ENCODE data around the gene ANK2. TPM values are rescaled to one million over a fixed set of nuclear protein-coding genes. Genes with fewer than 3 reads are reported as not detected.
A peak's percentile ranks its signal among the peaks of the same experiment; 100 is the strongest.

The ANK2 gene
- 17.9 TPM for polyA plus RNA-seq (2013, experiment 1 of 2)
- 16.8 TPM for polyA plus RNA-seq (2013, experiment 2 of 2)

DNA sequence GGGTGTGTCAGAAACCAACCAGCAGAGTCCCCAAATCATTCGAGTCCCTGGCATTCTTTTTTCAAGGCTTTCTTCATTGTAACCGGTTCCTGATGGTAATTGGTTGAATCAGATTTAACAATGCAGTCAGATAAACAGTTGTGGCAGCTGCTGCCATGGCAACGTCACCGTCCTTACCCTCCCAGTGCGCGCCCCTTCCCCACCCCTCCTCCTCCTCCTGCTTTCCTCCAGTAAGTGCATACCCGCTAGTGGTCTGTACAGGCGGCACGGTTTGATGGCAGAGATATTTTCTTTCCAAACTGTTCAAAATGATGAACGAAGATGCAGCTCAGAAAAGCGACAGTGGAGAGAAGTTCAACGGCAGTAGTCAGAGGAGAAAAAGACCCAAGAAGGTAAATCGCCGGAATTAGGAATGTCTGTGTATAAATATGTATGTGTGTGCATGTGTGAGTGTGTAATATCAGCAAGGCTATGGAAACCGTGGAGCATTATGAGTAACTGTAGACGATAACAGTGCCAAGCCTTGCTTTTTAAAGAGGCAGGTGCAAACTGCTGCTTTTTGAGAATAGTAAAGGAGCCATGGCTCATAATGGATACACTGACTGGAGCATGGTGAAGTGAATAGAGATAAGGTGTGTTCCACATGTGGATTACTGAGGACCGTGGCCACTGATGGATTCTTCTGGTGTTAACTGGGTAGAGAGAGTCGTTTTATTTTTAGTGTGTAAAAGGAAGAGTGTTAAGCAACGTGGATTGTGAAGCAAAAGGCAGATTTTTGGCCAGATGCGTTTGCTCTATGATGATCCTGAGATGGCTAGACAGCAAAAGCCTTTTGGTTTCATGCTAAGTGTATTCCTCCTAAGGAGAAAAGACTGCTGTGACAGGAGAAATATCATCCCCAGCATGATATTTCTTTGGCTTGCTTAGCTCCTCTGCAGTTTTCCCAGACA lies at the start of gene ANK2:
Gene ANK2 (plus strand): TSS at position 233 of the 950 bp plus-strand sequence. CDS start 76 bp downstream, at position 309.
- Histone ChIP-seq H3K27ac (ENCODE audit: low read depth, low read length) (no peak within 1 kb of the TSS), H3K4ac (ENCODE audit: low read depth, low read length) (no peak within 1 kb of the TSS), H3K4me3 (ENCODE audit: low read length) (no peak within 1 kb of the TSS), H2AK5ac (ENCODE audit: low read length) (no peak within 1 kb of the TSS), H2BK15ac (replicated peaks; ENCODE audit: low read depth) (no peak within 1 kb of the TSS), H2BK5ac (ENCODE audit: low read length) (no peak within 1 kb of the TSS), H3K27me3 (ENCODE audit: insufficient read depth, low read length, poor library complexity) (no peaks in the 10 kb centered on the region), H3K9ac (ENCODE audit: low read length) (no peak within 1 kb of the TSS), H3K4me2 (ENCODE audit: low read length) (no peak within 1 kb of the TSS), H4K5ac (ENCODE audit: low read length) (no peak within 1 kb of the TSS), H2BK120ac (ENCODE audit: low read depth, low read length) (no peak within 1 kb of the TSS), H3K36me3 (ENCODE audit: control insufficient read depth, insufficient read depth, low read length) (no peaks in the 10 kb centered on the region), H3K18ac (ENCODE audit: low read length) (no peak within 1 kb of the TSS), H3K56ac (ENCODE audit: low read length) (no peak within 1 kb of the TSS), H3K23ac (ENCODE audit: low read length) (no peak within 1 kb of the TSS), H3K4me1 (ENCODE audit: control insufficient read depth, low read depth, low read length) (no peaks in the 10 kb centered on the region), H4K8ac (ENCODE audit: low read depth, low read length) (no peak within 1 kb of the TSS), H3K79me2 (ENCODE audit: control insufficient read depth, insufficient read depth, low read length) (no peaks in the 10 kb centered on the region), H3K79me1 (ENCODE audit: low read length) (no peaks in the 10 kb centered on the region)
- DNase-seq = peak; percentile 96
- WGBS (ENCODE audit: extremely low coverage, insufficient coverage, low lambda C conversion rate) = 100% methylated on average over 3 of the region's 20 CpGs

DNA sequence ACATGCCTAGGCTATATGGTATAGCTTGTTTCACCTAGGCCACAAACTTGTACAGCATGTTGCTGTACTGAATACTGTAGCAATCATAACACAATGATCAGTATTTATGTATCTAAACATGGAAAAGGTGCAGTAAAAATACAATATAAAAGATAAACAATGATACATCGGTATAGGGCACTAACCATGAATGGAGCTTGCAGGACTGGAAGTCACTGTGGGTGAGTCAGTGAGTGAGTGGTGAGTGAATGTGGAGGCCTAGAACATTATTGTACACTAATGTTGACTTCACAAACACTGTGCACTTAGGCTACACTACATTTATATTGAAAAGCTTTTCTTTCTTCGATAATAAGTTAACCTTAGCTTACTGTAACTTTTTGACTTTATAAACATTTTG lies 45.6 kb upstream of the ANK2 start:
- Histone ChIP-seq H3K4ac (ENCODE audit: low read depth, low read length) (no peak overlapping the region), H3K27me3 (ENCODE audit: insufficient read depth, low read length, poor library complexity) (no peaks in the 10 kb centered on the region), H4K5ac (ENCODE audit: low read length) (no peak overlapping the region), H2BK120ac (ENCODE audit: low read depth, low read length) (no peak overlapping the region), H3K79me2 (ENCODE audit: control insufficient read depth, insufficient read depth, low read length) (no peaks in the 10 kb centered on the region), H3K4me3 (ENCODE audit: low read length) (no peak overlapping the region), H3K4me2 (ENCODE audit: low read length) (no peak overlapping the region), H3K56ac (ENCODE audit: low read length) (no peak overlapping the region), H3K23ac (ENCODE audit: low read length) (no peak overlapping the region), H3K36me3 (ENCODE audit: control insufficient read depth, insufficient read depth, low read length) (no peaks in the 10 kb centered on the region), H3K9ac (ENCODE audit: low read length) (no peak overlapping the region), H3K18ac (ENCODE audit: low read length) (no peak overlapping the region), H2AK5ac (ENCODE audit: low read length) (no peak overlapping the region), H3K4me1 (ENCODE audit: control insufficient read depth, low read depth, low read length) (peaks cover 5% of the 10 kb centered on the region), H2BK15ac (replicated peaks; ENCODE audit: low read depth) (no peak overlapping the region), H2BK5ac (ENCODE audit: low read length) (no peak overlapping the region), H3K79me1 (ENCODE audit: low read length) (no peaks in the 10 kb centered on the region), H4K8ac (ENCODE audit: low read depth, low read length) (no peak overlapping the region), H3K27ac (ENCODE audit: low read depth, low read length) (no peak overlapping the region)
- WGBS (ENCODE audit: extremely low coverage, insufficient coverage, low lambda C conversion rate) = no CpG with 5 or more reads among the region's 2 CpGs
- no peak for DNase-seq

GRCh38 chr4:113004655-113005054 lies 44.8 kb upstream of the ANK2 start:
- Histone ChIP-seq H3K36me3 (ENCODE audit: control insufficient read depth, insufficient read depth, low read length) (no peaks in the 10 kb centered on the region), H4K5ac (ENCODE audit: low read length) (no peak overlapping the region), H3K18ac (ENCODE audit: low read length) (no peak overlapping the region), H2BK15ac (replicated peaks; ENCODE audit: low read depth) (no peak overlapping the region), H2BK120ac (ENCODE audit: low read depth, low read length) (no peak overlapping the region), H3K56ac (ENCODE audit: low read length) (no peak overlapping the region), H3K79me2 (ENCODE audit: control insufficient read depth, insufficient read depth, low read length) (no peaks in the 10 kb centered on the region), H3K4me1 (ENCODE audit: control insufficient read depth, low read depth, low read length) (peaks cover 4% of the 10 kb centered on the region), H2BK5ac (ENCODE audit: low read length) (no peak overlapping the region), H3K27ac (ENCODE audit: low read depth, low read length) (no peak overlapping the region), H3K4me2 (ENCODE audit: low read length) (no peak overlapping the region), H3K4ac (ENCODE audit: low read depth, low read length) (no peak overlapping the region), H3K9ac (ENCODE audit: low read length) (no peak overlapping the region), H4K8ac (ENCODE audit: low read depth, low read length) (no peak overlapping the region), H2AK5ac (ENCODE audit: low read length) (no peak overlapping the region), H3K4me3 (ENCODE audit: low read length) (no peak overlapping the region), H3K27me3 (ENCODE audit: insufficient read depth, low read length, poor library complexity) (no peaks in the 10 kb centered on the region), H3K23ac (ENCODE audit: low read length) (no peak overlapping the region), H3K79me1 (ENCODE audit: low read length) (no peaks in the 10 kb centered on the region)
- DNase-seq = no peak
- no CpG with 5 or more reads among the region's 4 CpGs for WGBS (ENCODE audit: extremely low coverage, insufficient coverage, low lambda C conversion rate)

DNA sequence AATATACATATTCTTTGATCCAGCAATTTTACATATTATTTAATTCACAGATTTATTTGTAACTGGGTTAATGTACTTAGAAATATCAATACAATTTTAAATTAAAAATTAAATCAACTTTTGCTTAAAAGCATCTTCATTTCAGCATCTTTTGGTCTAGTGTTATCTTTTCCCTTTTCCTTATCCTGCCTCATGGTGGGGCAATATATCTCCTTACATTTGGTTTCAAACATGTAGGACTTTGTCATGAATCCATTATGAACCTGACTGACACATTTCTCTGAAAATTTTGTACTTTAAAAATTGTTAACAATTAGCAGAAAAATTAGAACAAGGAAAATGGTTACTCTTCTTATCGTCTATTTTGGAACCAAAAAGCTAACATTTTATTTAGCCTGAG lies 42.8 kb upstream of the ANK2 start:
- Histone ChIP-seq H3K4me1 (ENCODE audit: control insufficient read depth, low read depth, low read length) (no peaks in the 10 kb centered on the region), H3K79me2 (ENCODE audit: control insufficient read depth, insufficient read depth, low read length) (no peaks in the 10 kb centered on the region), H2BK5ac (ENCODE audit: low read length) (no peak overlapping the region), H2AK5ac (ENCODE audit: low read length) (no peak overlapping the region), H3K23ac (ENCODE audit: low read length) (no peak overlapping the region), H4K5ac (ENCODE audit: low read length) (no peak overlapping the region), H3K79me1 (ENCODE audit: low read length) (no peaks in the 10 kb centered on the region), H2BK120ac (ENCODE audit: low read depth, low read length) (no peak overlapping the region), H3K4me2 (ENCODE audit: low read length) (no peak overlapping the region), H3K27ac (ENCODE audit: low read depth, low read length) (no peak overlapping the region), H3K4me3 (ENCODE audit: low read length) (no peak overlapping the region), H3K18ac (ENCODE audit: low read length) (no peak overlapping the region), H3K27me3 (ENCODE audit: insufficient read depth, low read length, poor library complexity) (no peaks in the 10 kb centered on the region), H3K56ac (ENCODE audit: low read length) (no peak overlapping the region), H3K36me3 (ENCODE audit: control insufficient read depth, insufficient read depth, low read length) (no peaks in the 10 kb centered on the region), H4K8ac (ENCODE audit: low read depth, low read length) (no peak overlapping the region), H3K4ac (ENCODE audit: low read depth, low read length) (no peak overlapping the region), H2BK15ac (replicated peaks; ENCODE audit: low read depth) (no peak overlapping the region), H3K9ac (ENCODE audit: low read length) (no peak overlapping the region)
- no CpG with 5 or more reads among the region's 1 CpG for WGBS (ENCODE audit: extremely low coverage, insufficient coverage, low lambda C conversion rate)
- DNase-seq = no peak

GRCh38 chr4:113007151-113007550 lies 42.3 kb upstream of the ANK2 start:
- Histone ChIP-seq H3K23ac (ENCODE audit: low read length) (no peak overlapping the region), H3K79me2 (ENCODE audit: control insufficient read depth, insufficient read depth, low read length) (no peaks in the 10 kb centered on the region), H2BK120ac (ENCODE audit: low read depth, low read length) (no peak overlapping the region), H4K8ac (ENCODE audit: low read depth, low read length) (no peak overlapping the region), H3K18ac (ENCODE audit: low read length) (no peak overlapping the region), H2BK15ac (replicated peaks; ENCODE audit: low read depth) (no peak overlapping the region), H3K27me3 (ENCODE audit: insufficient read depth, low read length, poor library complexity) (no peaks in the 10 kb centered on the region), H3K56ac (ENCODE audit: low read length) (no peak overlapping the region), H2BK5ac (ENCODE audit: low read length) (no peak overlapping the region), H3K79me1 (ENCODE audit: low read length) (no peaks in the 10 kb centered on the region), H3K36me3 (ENCODE audit: control insufficient read depth, insufficient read depth, low read length) (no peaks in the 10 kb centered on the region), H4K5ac (ENCODE audit: low read length) (no peak overlapping the region), H3K4me2 (ENCODE audit: low read length) (no peak overlapping the region), H2AK5ac (ENCODE audit: low read length) (no peak overlapping the region), H3K27ac (ENCODE audit: low read depth, low read length) (no peak overlapping the region), H3K4me3 (ENCODE audit: low read length) (no peak overlapping the region), H3K4me1 (ENCODE audit: control insufficient read depth, low read depth, low read length) (no peaks in the 10 kb centered on the region), H3K4ac (ENCODE audit: low read depth, low read length) (no peak overlapping the region), H3K9ac (ENCODE audit: low read length) (no peak overlapping the region)
- no CpG with 5 or more reads among the region's 5 CpGs for WGBS (ENCODE audit: extremely low coverage, insufficient coverage, low lambda C conversion rate)
- DNase-seq = no peak
